ENCODE results near the gene SCN9A. TPM values are rescaled to one million over a fixed set of nuclear protein-coding genes. Genes with fewer than 3 reads are reported as not detected.
A peak's percentile ranks its signal among the peaks of the same experiment; 100 is the strongest.

Gene SCN9A
- total RNA-seq, 4 donors from 2014 or later: 0.51 to 3.5 (median 1.3) TPM

GRCh38 chr2:166384774-166385173 is 9.0 kb upstream of the SCN9A start:
- no peak for DNase-seq (ENCODE audit: low spot score in 2 of 2)
- 61 to 62% methylated on average over 8 of the region's 8 CpGs for WGBS, 2 donors
- no peak overlapping the region for H3K4me3 ChIP-seq (ENCODE audit: low read depth, poor library complexity, severe bottlenecking)
- intact Hi-C loops (cut with DNase I; ENCODE audit: low total_unique reads): no loop called here
- TF ChIP-seq POLR2A (IDR thresholded peaks at IDR 0.05): no peak
- no peak for TF ChIP-seq CTCF (IDR thresholded peaks at IDR 0.05)

- intact Hi-C loops (cut with DNase I; ENCODE audit: low total_unique reads): no loop called here
- 88 to 92% methylated on average over 3 of the region's 3 CpGs for WGBS, 2 donors
Measured at GRCh38 chr2:166382448-166382847, 6.7 kb upstream of the SCN9A start.

GRCh38 chr2:166380615-166381014 is 4.9 kb upstream of the SCN9A start:
- intact Hi-C loops (cut with DNase I; ENCODE audit: low total_unique reads): no loop called here
- H3K4me3 ChIP-seq (ENCODE audit: low read depth, poor library complexity, severe bottlenecking): no peak overlapping the region
- TF ChIP-seq POLR2A (IDR thresholded peaks at IDR 0.05): no peak
- TF ChIP-seq CTCF (IDR thresholded peaks at IDR 0.05): no peak
- no peak for DNase-seq (ENCODE audit: low spot score in 2 of 2)
- 48 to 63% methylated on average over 1 of the region's 1 CpG for WGBS, 2 donors

More at GRCh38 chr2:166382448-166382847, 6.7 kb upstream of the SCN9A start:
- TF ChIP-seq CTCF (IDR thresholded peaks at IDR 0.05): no peak
- TF ChIP-seq POLR2A (IDR thresholded peaks at IDR 0.05): no peak
- no peak for DNase-seq (ENCODE audit: low spot score in 2 of 2)
- H3K4me3 ChIP-seq (ENCODE audit: low read depth, poor library complexity, severe bottlenecking): no peak overlapping the region

GRCh38 chr2:166376873-166377272 is 1.1 kb upstream of the SCN9A start:
- 29 to 32% methylated on average over 2 of the region's 2 CpGs for WGBS, 2 donors

GRCh38 chr2:166376488-166376828 is 714 bp upstream of the SCN9A start:
- WGBS, 2 donors: 3 to 5% methylated on average over 11 of the region's 11 CpGs
- no peak for DNase-seq (ENCODE audit: low spot score in 2 of 2)
- no peak overlapping the region for H3K4me3 ChIP-seq (ENCODE audit: low read depth, poor library complexity, severe bottlenecking)
- intact Hi-C loops (cut with DNase I; ENCODE audit: low total_unique reads): no loop called here
- TF ChIP-seq CTCF (IDR thresholded peaks at IDR 0.05) (no peak), POLR2A (IDR thresholded peaks at IDR 0.05) (no peak)

More at GRCh38 chr2:166376873-166377272, 1.1 kb upstream of the SCN9A start:
- DNase-seq (ENCODE audit: low spot score in 2 of 2): no peak
- TF ChIP-seq POLR2A (IDR thresholded peaks at IDR 0.05): no peak
- no peak for TF ChIP-seq CTCF (IDR thresholded peaks at IDR 0.05)
- no peak overlapping the region for H3K4me3 ChIP-seq (ENCODE audit: low read depth, poor library complexity, severe bottlenecking)
- intact Hi-C loops (cut with DNase I; ENCODE audit: low total_unique reads): no loop called here

GRCh38 chr2:166375195-166375735 is 479 bp downstream of the SCN9A start:
- WGBS, 2 donors: 2% methylated on average over 17 of the region's 17 CpGs
- no peak for TF ChIP-seq POLR2A (IDR thresholded peaks at IDR 0.05)
- TF ChIP-seq CTCF (IDR thresholded peaks at IDR 0.05): no peak
- no peak for DNase-seq (ENCODE audit: low spot score in 2 of 2)
- intact Hi-C loops (cut with DNase I; ENCODE audit: low total_unique reads): no loop called here
- peak overlapping the region; percentile 33 for H3K4me3 ChIP-seq (ENCODE audit: low read depth, poor library complexity, severe bottlenecking)

All from lower leg skin (tissue), 4 donors.